Astrocyte (in vitro differentiated cells and primary cell): ENCODE measurements around the gene CELA3B. TPM values are rescaled to one million over a fixed set of nuclear protein-coding genes. Genes with fewer than 3 reads are reported as not detected.
A peak's percentile ranks its signal among the peaks of the same experiment; 100 is the strongest.

ENCODE experiments used
- DNase-seq: peaks from one replicate; pipeline ENCODE4 v3.0.0-alpha.2; 2010; ENCODE audit warnings: low read depth
- FAIRE-seq: peaks from 2 replicates; lab custom pipeline; 2011; peaks lifted over from hg19 to GRCh38; lab: Jason Lieb, UNC
- H2AFZ ChIP-seq: 2 replicates; pipeline ENCODE4 v1.6.0; 2012; ENCODE audit warnings: low read depth, low read length, inconsistent platforms
- H3K27ac ChIP-seq: 2 replicates; pipeline ENCODE4 v1.5.1; 2011; ENCODE audit warnings: low read depth, low read length, inconsistent platforms
- H3K27me3 ChIP-seq: 2 replicates; pipeline ENCODE4 v1.6.0; 2011; ENCODE audit warnings: low read length, inconsistent platforms; ENCODE audit not compliant: insufficient read depth
- H3K36me3 ChIP-seq: 2 replicates; pipeline ENCODE4 v1.5.1; 2011; ENCODE audit warnings: low read length, inconsistent platforms; ENCODE audit not compliant: insufficient read depth
- H3K4me1 ChIP-seq: 2 replicates; pipeline ENCODE4 v1.5.1; 2011; ENCODE audit warnings: low read length, inconsistent platforms; ENCODE audit not compliant: insufficient read depth
- H3K4me2 ChIP-seq: 2 replicates; pipeline ENCODE4 v1.6.0; 2012; ENCODE audit warnings: low read length, inconsistent platforms
- H3K4me3 ChIP-seq: 2 replicates; pipeline ENCODE4 v1.5.1; 2011; ENCODE audit warnings: low read depth, mild to moderate bottlenecking, low read length, inconsistent platforms; ENCODE audit not compliant: insufficient read depth
- H3K79me2 ChIP-seq: 2 replicates; pipeline ENCODE4 v1.6.0; 2012; ENCODE audit warnings: mild to moderate bottlenecking, low read length, inconsistent platforms; ENCODE audit not compliant: insufficient read depth
- H3K9ac ChIP-seq: 2 replicates; pipeline ENCODE4 v1.6.0; 2012; ENCODE audit warnings: mild to moderate bottlenecking, low read length, inconsistent platforms
- H3K9me3 ChIP-seq: 2 replicates; pipeline ENCODE4 v1.5.1; 2012; ENCODE audit warnings: low read depth, mild to moderate bottlenecking, low read length, inconsistent platforms; ENCODE audit not compliant: insufficient read depth
- H4K20me1 ChIP-seq: 2 replicates; pipeline ENCODE4 v1.6.0; 2012; ENCODE audit warnings: low read length, inconsistent platforms; ENCODE audit not compliant: insufficient read depth
- H3K27ac Mint-ChIP-seq: one replicate; pipeline ENCODE4 v1.8.0; 2021; ENCODE audit warnings: mild to moderate bottlenecking, mixed read lengths; ENCODE audit not compliant: unreplicated experiment
- H3K27me3 Mint-ChIP-seq: one replicate; pipeline ENCODE4 v1.8.0; 2021; ENCODE audit warnings: low read depth, mixed read lengths; ENCODE audit not compliant: unreplicated experiment
- H3K36me3 Mint-ChIP-seq: one replicate; pipeline ENCODE4 v1.8.0; 2021; ENCODE audit warnings: low read depth, mixed read lengths; ENCODE audit not compliant: unreplicated experiment
- H3K4me1 Mint-ChIP-seq: one replicate; pipeline ENCODE4 v1.8.0; 2021; ENCODE audit warnings: low read depth, mixed read lengths; ENCODE audit not compliant: unreplicated experiment
- H3K4me3 Mint-ChIP-seq: one replicate; pipeline ENCODE4 v1.8.0; 2021; ENCODE audit warnings: mild to moderate bottlenecking, moderate library complexity, mixed read lengths; ENCODE audit not compliant: unreplicated experiment
- H3K9me3 Mint-ChIP-seq: one replicate; pipeline ENCODE4 v1.8.0; 2021; ENCODE audit warnings: mild to moderate bottlenecking, mixed read lengths; ENCODE audit not compliant: unreplicated experiment
- EZH2 ChIP-seq: IDR thresholded peaks from 2 replicates; pipeline ENCODE4 v1.6.1; 2012; ENCODE audit warnings: mild to moderate bottlenecking, low read length, inconsistent platforms; ENCODE audit not compliant: insufficient read depth
- total RNA-seq: library from RNA; stranded (reverse); gene quantifications from 2 replicates; pipeline ENCODE4 v1.2.1, GENCODE V29; 2021
- TF ChIP-seq, protein P1 (sequence below): IDR thresholded peaks from 2 replicates; pipeline ENCODE4 v1.5.1; 2011; ENCODE audit warnings: low read depth, mild to moderate bottlenecking, inconsistent platforms, low read length, moderate library complexity; ENCODE audit not compliant: insufficient read depth

CELA3B gene
- total RNA-seq, 1 donor from 2014 or later, result not detected

DNA sequence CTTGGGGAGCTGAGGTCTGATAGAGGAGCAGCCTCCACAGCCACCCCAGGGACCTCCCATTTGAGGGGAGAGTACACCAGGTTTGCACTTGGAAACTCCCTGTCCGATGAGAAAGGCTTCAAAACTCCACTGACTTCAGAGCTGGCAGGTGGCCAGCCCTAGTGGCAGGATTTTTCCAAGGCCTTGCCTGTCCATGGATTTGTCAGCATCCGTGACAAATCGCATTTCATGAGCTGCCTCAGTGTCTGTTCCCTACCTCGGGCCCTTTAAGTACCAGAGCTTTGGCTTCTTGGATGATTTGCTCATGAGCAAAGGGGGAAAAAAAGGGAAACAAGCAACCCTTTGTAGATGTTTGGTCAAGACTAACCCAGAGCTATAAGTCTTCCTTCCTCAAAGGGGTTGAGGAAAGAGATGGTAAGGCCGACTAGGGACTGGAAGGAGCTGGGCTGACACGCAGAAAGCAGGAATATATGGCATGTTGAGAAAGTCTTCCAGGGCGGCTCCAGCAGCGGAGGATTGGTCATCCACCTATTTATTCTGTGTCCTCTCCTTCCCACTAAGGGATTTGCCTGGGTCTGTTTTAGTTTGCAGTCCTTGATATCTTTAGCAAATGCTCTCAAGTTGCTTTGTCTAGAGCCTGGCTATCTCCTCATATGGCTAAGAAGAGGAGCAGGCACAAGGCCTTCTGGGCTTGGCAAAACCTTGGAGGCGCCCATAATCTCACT is 37.0 kb upstream of the CELA3B start:
- Histone ChIP-seq H3K79me2 (peaks cover 20% of the 10 kb centered on the region), H4K20me1 (peaks cover 12% of the 10 kb centered on the region), H3K4me2 (peak overlapping the region; percentile 60), H3K36me3 (no peaks in the 10 kb centered on the region), H3K4me3 (no peak overlapping the region), H3K9ac (peak overlapping the region; percentile 67), H3K9me3 (no peaks in the 10 kb centered on the region), H3K27ac (peak overlapping the region; percentile 90), H3K27me3 (no peaks in the 10 kb centered on the region), H2AFZ (peak overlapping the region; percentile 60), H3K4me1 (peaks cover 61% of the 10 kb centered on the region)
- DNase-seq (peak; percentile 97), FAIRE-seq (no peak)
- TF ChIP-seq, protein P1, sequence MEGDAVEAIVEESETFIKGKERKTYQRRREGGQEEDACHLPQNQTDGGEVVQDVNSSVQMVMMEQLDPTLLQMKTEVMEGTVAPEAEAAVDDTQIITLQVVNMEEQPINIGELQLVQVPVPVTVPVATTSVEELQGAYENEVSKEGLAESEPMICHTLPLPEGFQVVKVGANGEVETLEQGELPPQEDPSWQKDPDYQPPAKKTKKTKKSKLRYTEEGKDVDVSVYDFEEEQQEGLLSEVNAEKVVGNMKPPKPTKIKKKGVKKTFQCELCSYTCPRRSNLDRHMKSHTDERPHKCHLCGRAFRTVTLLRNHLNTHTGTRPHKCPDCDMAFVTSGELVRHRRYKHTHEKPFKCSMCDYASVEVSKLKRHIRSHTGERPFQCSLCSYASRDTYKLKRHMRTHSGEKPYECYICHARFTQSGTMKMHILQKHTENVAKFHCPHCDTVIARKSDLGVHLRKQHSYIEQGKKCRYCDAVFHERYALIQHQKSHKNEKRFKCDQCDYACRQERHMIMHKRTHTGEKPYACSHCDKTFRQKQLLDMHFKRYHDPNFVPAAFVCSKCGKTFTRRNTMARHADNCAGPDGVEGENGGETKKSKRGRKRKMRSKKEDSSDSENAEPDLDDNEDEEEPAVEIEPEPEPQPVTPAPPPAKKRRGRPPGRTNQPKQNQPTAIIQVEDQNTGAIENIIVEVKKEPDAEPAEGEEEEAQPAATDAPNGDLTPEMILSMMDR, result peak; percentile 69
- TF ChIP-seq EZH2, result no peak
- Mint-ChIP-seq H3K9me3 (no peaks in the 10 kb centered on the region), H3K27me3 (no peaks in the 10 kb centered on the region), H3K36me3 (no peaks in the 10 kb centered on the region), H3K4me3 (no peak overlapping the region), H3K4me1 (peaks cover 50% of the 10 kb centered on the region), H3K27ac (peak overlapping the region; percentile 87)

DNA sequence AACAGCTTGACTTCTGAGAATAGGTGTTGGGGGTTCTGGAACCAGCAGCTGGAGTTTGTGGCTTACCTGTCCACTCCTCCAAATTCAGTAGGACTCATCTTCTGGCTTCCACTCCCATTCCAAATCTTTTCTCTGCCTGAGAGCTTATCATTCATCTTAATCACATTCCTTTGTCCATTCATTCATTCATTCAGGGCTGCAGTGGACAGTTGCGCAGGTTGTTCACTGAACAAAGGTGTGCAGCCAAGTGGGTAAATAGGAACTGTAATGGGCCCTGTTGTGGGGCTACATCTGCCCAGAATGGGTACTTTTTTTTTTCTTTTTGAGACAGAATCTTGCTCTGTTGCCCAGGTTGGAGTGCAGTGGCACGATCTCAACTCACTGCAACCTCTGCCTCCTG is 36.3 kb upstream of the CELA3B start:
- Histone ChIP-seq H3K27me3 (no peaks in the 10 kb centered on the region), H3K4me2 (peak overlapping the region; percentile 60)

DNA sequence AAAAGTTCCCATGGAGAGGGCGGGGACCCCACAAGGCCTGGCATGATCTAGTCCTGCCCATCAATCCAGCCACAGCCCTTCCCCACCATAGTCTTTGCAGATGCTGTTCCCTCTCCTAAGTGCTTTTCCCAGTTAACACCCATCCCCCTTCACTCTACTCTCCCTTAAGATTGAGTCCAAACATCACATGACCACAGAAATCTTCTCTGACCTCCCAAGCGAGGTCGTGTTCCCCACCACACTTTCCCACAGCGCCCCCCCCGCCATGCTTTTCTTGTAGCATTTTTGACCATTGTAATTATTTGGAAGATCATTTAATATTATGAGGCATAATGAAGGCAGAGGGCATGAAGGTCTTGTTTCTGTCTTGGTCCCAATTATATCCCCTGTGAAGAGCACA is 35.5 kb upstream of the CELA3B start:
- no peak for DNase-seq
- Histone ChIP-seq H3K4me1 (peaks cover 49% of the 10 kb centered on the region), H3K4me2 (no peak overlapping the region), H3K9me3 (no peaks in the 10 kb centered on the region), H2AFZ (no peak overlapping the region), H3K27me3 (no peaks in the 10 kb centered on the region), H3K36me3 (no peaks in the 10 kb centered on the region), H3K9ac (no peak overlapping the region), H4K20me1 (peaks cover 2% of the 10 kb centered on the region), H3K79me2 (peaks cover 4% of the 10 kb centered on the region), H3K27ac (no peak overlapping the region), H3K4me3 (no peak overlapping the region)
- Mint-ChIP-seq H3K4me1 (peaks cover 42% of the 10 kb centered on the region), H3K4me3 (no peak overlapping the region), H3K27me3 (no peaks in the 10 kb centered on the region), H3K9me3 (no peaks in the 10 kb centered on the region), H3K36me3 (no peaks in the 10 kb centered on the region), H3K27ac (peak overlapping the region; percentile 45)
- FAIRE-seq, result no peak
- TF ChIP-seq EZH2, result no peak
- TF ChIP-seq, protein P1, result no peak

More for the DNA sequence above, 36.3 kb upstream of the CELA3B start:
- peaks cover 45% of the 10 kb centered on the region for H3K4me1 Mint-ChIP-seq
- Histone ChIP-seq H3K9me3 (no peaks in the 10 kb centered on the region), H4K20me1 (peaks cover 7% of the 10 kb centered on the region), H3K27ac (peak overlapping the region; percentile 90), H2AFZ (no peak overlapping the region), H3K36me3 (no peaks in the 10 kb centered on the region), H3K4me3 (no peak overlapping the region), H3K9ac (peak overlapping the region; percentile 62), H3K79me2 (peaks cover 13% of the 10 kb centered on the region), H3K4me1 (peaks cover 57% of the 10 kb centered on the region)
- H3K9me3 Mint-ChIP-seq, result no peaks in the 10 kb centered on the region
- DNase-seq (no peak), FAIRE-seq (no peak)
- H3K4me3 Mint-ChIP-seq, result no peak overlapping the region
- H3K27me3 Mint-ChIP-seq, result no peaks in the 10 kb centered on the region
- peak overlapping the region; percentile 87 for H3K27ac Mint-ChIP-seq
- TF ChIP-seq EZH2, result no peak
- H3K36me3 Mint-ChIP-seq, result no peaks in the 10 kb centered on the region
